ENCODE data around the gene MEI4. TPM values are rescaled to one million over a fixed set of nuclear protein-coding genes. Genes with fewer than 3 reads are reported as not detected.
"Not testable (repeated sequence)": the region's sequence is repeated elsewhere in the genome, so short reads cannot be mapped to it uniquely, and the experiment has no call there.

The MEI4 gene
- polyA plus RNA-seq, 1 donor from 2014 or later, result 0.13 TPM

- Mint-ChIP-seq H3K27ac (no peak overlapping the region), H3K4me3 (no peak overlapping the region), H3K4me1 (peaks cover 0 to 1% (median 0%) of the 10 kb centered on the region in 3 donors), H3K36me3 (peaks cover 1% of the 10 kb centered on the region), H3K9me3 (peaks cover 3 to 6% (median 3%) of the 10 kb centered on the region in 3 donors), H3K27me3 (no peaks in the 10 kb centered on the region)
Measured at GRCh38 chr6:77740380-77740779, 87.5 kb downstream of the MEI4 start.

- H3K36me3 Mint-ChIP-seq, H3K9me3 Mint-ChIP-seq, H3K27me3 Mint-ChIP-seq, H3K4me3 Mint-ChIP-seq, H3K4me1 Mint-ChIP-seq, H3K27ac Mint-ChIP-seq: not testable (repeated sequence)
Measured at GRCh38 chr6:77752156-77752555, 99.3 kb downstream of the MEI4 start.

GRCh38 chr6:77762386-77762785, 109.5 kb downstream of the MEI4 start:
- no peaks in the 10 kb centered on the region for H3K36me3 Mint-ChIP-seq
- H3K9me3 Mint-ChIP-seq, result peaks cover 0 to 3% (median 0%) of the 10 kb centered on the region in 3 donors
- no peak overlapping the region for H3K27ac Mint-ChIP-seq
- H3K4me3 Mint-ChIP-seq, result no peak overlapping the region
- H3K4me1 Mint-ChIP-seq, result no peaks in the 10 kb centered on the region
- H3K27me3 Mint-ChIP-seq, result no peaks in the 10 kb centered on the region

- Mint-ChIP-seq H3K4me1 (no peaks in the 10 kb centered on the region), H3K27me3 (no peaks in the 10 kb centered on the region), H3K9me3 (peaks cover 0 to 3% (median 0%) of the 10 kb centered on the region in 3 donors), H3K4me3 (no peak overlapping the region), H3K27ac (no peak overlapping the region), H3K36me3 (no peaks in the 10 kb centered on the region)
Measured at GRCh38 chr6:77763124-77763523, 110.3 kb downstream of the MEI4 start.

- Mint-ChIP-seq H3K27me3 (no peaks in the 10 kb centered on the region), H3K27ac (no peak overlapping the region), H3K36me3 (no peaks in the 10 kb centered on the region), H3K9me3 (peaks cover 0 to 3% (median 0%) of the 10 kb centered on the region in 3 donors), H3K4me1 (no peaks in the 10 kb centered on the region), H3K4me3 (no peak overlapping the region)
Measured at GRCh38 chr6:77764364-77764763, 111.5 kb downstream of the MEI4 start.

- H3K9me3 Mint-ChIP-seq, result peaks cover 8 to 11% (median 8%) of the 10 kb centered on the region in 3 donors
- no peaks in the 10 kb centered on the region for H3K36me3 Mint-ChIP-seq
- no peaks in the 10 kb centered on the region for H3K4me1 Mint-ChIP-seq
- H3K27me3 Mint-ChIP-seq, result no peaks in the 10 kb centered on the region
- H3K4me3 Mint-ChIP-seq, result no peak overlapping the region
- H3K27ac Mint-ChIP-seq, result no peak overlapping the region
Measured at GRCh38 chr6:77773157-77773822, 120.5 kb downstream of the MEI4 start.

GRCh38 chr6:77774457-77774856, 121.6 kb downstream of the MEI4 start:
- H3K27me3 Mint-ChIP-seq, result no peaks in the 10 kb centered on the region
- H3K4me1 Mint-ChIP-seq, result no peaks in the 10 kb centered on the region
- peaks cover 6 to 13% (median 13%) of the 10 kb centered on the region in 3 donors for H3K9me3 Mint-ChIP-seq
- H3K36me3 Mint-ChIP-seq, result no peaks in the 10 kb centered on the region
- no peak overlapping the region for H3K27ac Mint-ChIP-seq
- no peak overlapping the region for H3K4me3 Mint-ChIP-seq

- Mint-ChIP-seq H3K27ac (no peak overlapping the region), H3K4me1 (no peaks in the 10 kb centered on the region), H3K4me3 (no peak overlapping the region), H3K36me3 (no peaks in the 10 kb centered on the region), H3K9me3 (peaks cover 3 to 13% (median 10%) of the 10 kb centered on the region in 3 donors), H3K27me3 (no peaks in the 10 kb centered on the region)
Measured at GRCh38 chr6:77776441-77776840, 123.6 kb downstream of the MEI4 start.

- no peaks in the 10 kb centered on the region for H3K27me3 Mint-ChIP-seq
- no peak overlapping the region for H3K27ac Mint-ChIP-seq
- H3K4me3 Mint-ChIP-seq, result no peak overlapping the region
- H3K4me1 Mint-ChIP-seq, result no peaks in the 10 kb centered on the region
- peaks cover 3 to 13% (median 9%) of the 10 kb centered on the region in 3 donors for H3K9me3 Mint-ChIP-seq
- no peaks in the 10 kb centered on the region for H3K36me3 Mint-ChIP-seq
Measured at GRCh38 chr6:77778527-77778926, 125.7 kb downstream of the MEI4 start.

- peaks cover 2 to 5% (median 3%) of the 10 kb centered on the region in 3 donors for H3K9me3 Mint-ChIP-seq
- H3K36me3 Mint-ChIP-seq, result no peaks in the 10 kb centered on the region
- no peak overlapping the region for H3K27ac Mint-ChIP-seq
- no peaks in the 10 kb centered on the region for H3K4me1 Mint-ChIP-seq
- H3K4me3 Mint-ChIP-seq, result no peak overlapping the region
- H3K27me3 Mint-ChIP-seq, result no peaks in the 10 kb centered on the region
Measured at GRCh38 chr6:77786935-77787629, 134.2 kb downstream of the MEI4 start.

GRCh38 chr6:77796824-77797809, 144.3 kb downstream of the MEI4 start:
- Mint-ChIP-seq H3K27me3 (no peaks in the 10 kb centered on the region), H3K9me3 (peaks cover 8 to 15% (median 13%) of the 10 kb centered on the region in 3 donors), H3K36me3 (no peaks in the 10 kb centered on the region), H3K27ac (no peak overlapping the region), H3K4me1 (peaks cover 0 to 1% (median 0%) of the 10 kb centered on the region in 3 donors), H3K4me3 (no peak overlapping the region)

- Mint-ChIP-seq H3K4me1 (no peaks in the 10 kb centered on the region), H3K4me3 (no peak overlapping the region), H3K36me3 (no peaks in the 10 kb centered on the region), H3K9me3 (peaks cover 0 to 4% (median 3%) of the 10 kb centered on the region in 3 donors), H3K27me3 (no peaks in the 10 kb centered on the region), H3K27ac (no peak overlapping the region)
Measured at GRCh38 chr6:77812304-77812703, 159.5 kb downstream of the MEI4 start.

- H3K4me3 Mint-ChIP-seq, result no peak overlapping the region
- no peaks in the 10 kb centered on the region for H3K36me3 Mint-ChIP-seq
- H3K9me3 Mint-ChIP-seq, result peaks cover 0 to 4% (median 3%) of the 10 kb centered on the region in 3 donors
- H3K4me1 Mint-ChIP-seq, result no peaks in the 10 kb centered on the region
- no peak overlapping the region for H3K27ac Mint-ChIP-seq
- H3K27me3 Mint-ChIP-seq, result no peaks in the 10 kb centered on the region
Measured at GRCh38 chr6:77813090-77813489, 160.3 kb downstream of the MEI4 start.

GRCh38 chr6:77814119-77814518, 161.3 kb downstream of the MEI4 start:
- no peak overlapping the region for H3K4me3 Mint-ChIP-seq
- H3K27me3 Mint-ChIP-seq, result no peaks in the 10 kb centered on the region
- no peak overlapping the region for H3K27ac Mint-ChIP-seq
- H3K9me3 Mint-ChIP-seq, result peaks cover 0 to 3% (median 0%) of the 10 kb centered on the region in 3 donors
- no peaks in the 10 kb centered on the region for H3K4me1 Mint-ChIP-seq
- no peaks in the 10 kb centered on the region for H3K36me3 Mint-ChIP-seq

- Mint-ChIP-seq H3K9me3 (peaks cover 0 to 3% (median 0%) of the 10 kb centered on the region in 3 donors), H3K27ac (no peak overlapping the region), H3K4me3 (no peak overlapping the region), H3K36me3 (no peaks in the 10 kb centered on the region), H3K4me1 (peaks cover 0 to 1% (median 0%) of the 10 kb centered on the region in 3 donors), H3K27me3 (no peaks in the 10 kb centered on the region)
Measured at GRCh38 chr6:77815531-77815930, 162.7 kb downstream of the MEI4 start.

Measured in IgD-negative memory B cell (primary cell).